Central memory CD8-positive, alpha-beta T cell (primary cell): ENCODE measurements around the gene OTUB2.

Experiments
- ATAC-seq: fragments of 150-1000 bp; cut with Tn5 transposase; replicated peaks from 2 replicates; pipeline ENCODE4 v1.10.0; 2022; ENCODE audit warnings: mild to moderate bottlenecking, moderate FRiP score, moderate number of reproducible peaks; ENCODE audit not compliant: poor library complexity, severe bottlenecking; ENCODE audit errors: extremely low read depth
- DNase-seq, 2 donors: peaks; one replicate each; pipeline ENCODE4 v3.0.0; 2021; ENCODE audit warnings: low spot score in 2 of 2
- H3K27ac Mint-ChIP-seq: one replicate; pipeline ENCODE4 v1.8.0; 2022; ENCODE audit warnings: low read depth, mild to moderate bottlenecking, moderate library complexity, mixed read lengths
- H3K27me3 Mint-ChIP-seq: one replicate; pipeline ENCODE4 v1.8.0; 2022; ENCODE audit warnings: mixed read lengths
- H3K36me3 Mint-ChIP-seq: one replicate; pipeline ENCODE4 v1.8.0; 2022; ENCODE audit warnings: mild to moderate bottlenecking, moderate library complexity, mixed read lengths; ENCODE audit not compliant: insufficient read depth
- H3K4me1 Mint-ChIP-seq: one replicate; pipeline ENCODE4 v1.8.0; 2022; ENCODE audit warnings: mixed read lengths
- H3K4me3 Mint-ChIP-seq: one replicate; pipeline ENCODE4 v1.8.0; 2022; ENCODE audit warnings: mild to moderate bottlenecking, moderate library complexity, mixed read lengths
- H3K9me3 Mint-ChIP-seq: one replicate; pipeline ENCODE4 v1.8.0; 2022; ENCODE audit warnings: mixed read lengths

The OTUB2 gene

DNA sequence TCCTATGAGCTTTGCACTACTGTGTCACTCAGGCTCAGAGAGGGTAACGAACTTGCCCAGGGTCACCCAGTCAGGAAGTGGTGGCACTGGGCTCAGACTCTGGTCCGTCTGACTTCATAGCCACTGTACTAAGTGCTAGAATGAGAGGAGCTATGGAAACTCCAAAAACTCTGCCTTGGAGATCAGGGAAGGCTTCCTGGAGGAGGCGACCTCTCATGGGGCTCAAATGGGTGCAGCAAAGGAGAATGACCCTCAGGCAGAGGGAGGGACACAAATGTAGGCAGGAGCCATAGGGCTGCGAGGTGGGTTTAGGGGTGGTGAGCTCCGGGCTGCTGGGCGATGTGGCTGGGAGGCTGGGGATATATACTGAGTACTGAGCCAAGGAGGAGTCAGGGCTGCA lies 25.9 kb upstream of the OTUB2 start:
- no peak for ATAC-seq
- no peaks in the 10 kb centered on the region for H3K9me3 Mint-ChIP-seq
- no peaks in the 10 kb centered on the region for H3K4me1 Mint-ChIP-seq
- H3K36me3 Mint-ChIP-seq, result no peaks in the 10 kb centered on the region
- no peak overlapping the region for H3K27ac Mint-ChIP-seq
- H3K27me3 Mint-ChIP-seq, result peaks cover 9% of the 10 kb centered on the region
- H3K4me3 Mint-ChIP-seq, result no peak overlapping the region
- no peak for DNase-seq

DNA sequence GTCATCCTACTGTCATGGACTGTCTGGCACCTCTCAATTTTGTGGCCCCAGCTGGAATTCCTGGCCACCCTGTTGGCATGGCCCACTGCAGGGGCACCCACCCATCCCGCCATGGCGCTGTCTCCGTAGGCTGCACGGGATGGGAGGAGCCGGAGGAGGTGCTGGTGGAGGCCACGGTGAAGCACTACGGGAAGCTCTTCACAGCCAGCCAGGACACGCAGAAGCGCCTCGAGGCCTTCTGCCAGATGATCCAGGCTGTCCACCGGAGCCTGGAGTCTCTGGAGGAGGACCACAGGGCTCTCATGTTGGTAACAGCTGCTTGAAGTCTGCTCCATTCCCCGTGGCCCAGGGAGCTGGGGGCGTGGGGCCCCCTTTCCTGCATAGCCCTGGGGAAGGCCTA lies 25.1 kb upstream of the OTUB2 start:
- H3K27me3 Mint-ChIP-seq, result peaks cover 14% of the 10 kb centered on the region
- H3K4me1 Mint-ChIP-seq, result no peaks in the 10 kb centered on the region
- H3K36me3 Mint-ChIP-seq, result no peaks in the 10 kb centered on the region
- no peak overlapping the region for H3K4me3 Mint-ChIP-seq
- DNase-seq (no peak), ATAC-seq (no peak)
- H3K27ac Mint-ChIP-seq, result no peak overlapping the region
- no peaks in the 10 kb centered on the region for H3K9me3 Mint-ChIP-seq

DNA sequence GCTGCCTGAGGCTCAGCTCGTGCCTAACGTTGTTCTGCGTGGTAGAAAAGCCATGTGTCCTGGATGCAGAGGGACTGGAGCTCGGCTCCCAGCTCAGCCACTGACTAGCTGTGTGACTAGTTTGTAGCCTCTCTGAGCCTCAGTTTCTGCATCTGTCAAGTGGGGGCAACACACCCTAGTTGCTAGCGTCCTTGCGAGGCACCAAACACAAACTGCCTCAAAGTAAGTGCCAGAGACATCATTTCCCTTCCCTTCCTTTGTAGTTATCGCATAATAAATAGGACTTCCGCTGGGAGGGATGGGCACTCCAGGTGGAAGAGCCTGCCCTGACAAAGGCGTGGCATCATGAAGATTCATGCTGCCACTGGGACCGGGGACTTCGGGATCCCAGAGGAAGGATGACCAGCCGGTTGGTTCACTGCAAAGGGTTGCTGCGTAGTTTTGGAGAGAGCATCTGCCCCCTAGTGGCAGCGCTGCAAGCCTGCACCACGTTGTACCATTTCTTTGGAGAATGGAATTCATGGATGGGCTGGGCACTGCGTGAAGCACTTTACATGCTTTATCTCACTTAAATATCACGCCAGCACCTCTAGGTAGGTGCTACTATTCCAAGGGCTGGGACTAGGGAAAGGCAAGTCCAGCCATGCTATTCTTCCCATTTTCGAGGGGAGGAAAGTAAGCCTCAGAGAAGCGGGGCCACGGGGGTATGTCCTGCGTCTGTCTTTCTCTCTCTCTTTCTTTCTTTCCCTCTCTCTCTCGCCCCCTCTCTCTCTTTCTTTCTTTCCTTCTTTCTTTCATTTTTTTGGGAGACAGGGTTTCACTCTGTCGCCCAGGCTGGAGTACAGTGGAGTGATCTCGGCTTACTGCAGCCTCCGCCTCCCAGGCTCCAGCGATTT lies 24.4 kb upstream of the OTUB2 start:
- ATAC-seq, result peak; percentile 58
- H3K4me3 Mint-ChIP-seq, result no peak overlapping the region
- peak; percentile 39 to 40 for DNase-seq
- H3K27me3 Mint-ChIP-seq, result peaks cover 14% of the 10 kb centered on the region
- H3K27ac Mint-ChIP-seq, result no peak overlapping the region
- H3K4me1 Mint-ChIP-seq, result no peaks in the 10 kb centered on the region
- no peaks in the 10 kb centered on the region for H3K36me3 Mint-ChIP-seq
- H3K9me3 Mint-ChIP-seq, result no peaks in the 10 kb centered on the region

DNA sequence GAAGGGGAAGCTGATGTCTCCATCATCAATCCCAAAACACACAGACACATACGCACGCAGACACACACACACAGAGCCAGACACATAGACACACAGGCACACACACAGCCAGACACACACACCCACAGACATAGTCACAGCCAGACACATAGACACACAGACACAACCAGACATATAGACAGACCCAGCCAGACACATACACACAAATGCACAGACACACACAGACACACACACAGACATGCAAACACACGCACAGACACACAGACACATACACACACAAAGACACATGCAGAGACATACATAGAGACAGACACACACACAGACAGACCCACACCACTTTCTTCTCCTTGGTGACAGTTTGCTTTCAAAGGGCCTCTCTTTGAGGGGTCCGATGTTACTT lies 22.7 kb upstream of the OTUB2 start:
- DNase-seq (no peak), ATAC-seq (no peak)

DNA sequence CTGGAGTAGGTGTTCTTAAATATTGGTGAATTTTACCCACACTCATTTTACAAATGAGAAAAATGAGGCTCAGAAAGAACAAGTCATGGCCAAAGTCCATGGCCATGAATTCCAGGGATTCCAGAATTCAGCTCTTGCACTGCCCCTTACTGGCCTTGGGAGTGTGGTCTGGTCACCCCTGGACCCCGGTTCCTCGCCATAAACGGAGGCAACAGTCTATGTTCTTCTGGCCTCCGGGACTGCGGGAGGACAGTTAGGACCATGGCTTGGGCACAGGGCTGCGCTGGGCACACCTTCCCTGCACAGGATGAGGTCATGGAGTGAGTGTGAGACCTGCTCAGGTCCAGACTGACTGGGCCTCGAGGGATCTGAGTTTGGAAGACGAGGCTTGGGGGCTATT lies 22.1 kb upstream of the OTUB2 start:
- H3K4me3 Mint-ChIP-seq, result no peak overlapping the region
- peaks cover 14% of the 10 kb centered on the region for H3K27me3 Mint-ChIP-seq
- H3K4me1 Mint-ChIP-seq, result peaks cover 6% of the 10 kb centered on the region
- no peak for DNase-seq
- ATAC-seq, result no peak
- no peaks in the 10 kb centered on the region for H3K9me3 Mint-ChIP-seq
- peaks cover 3% of the 10 kb centered on the region for H3K36me3 Mint-ChIP-seq
- H3K27ac Mint-ChIP-seq, result no peak overlapping the region

More for the DNA sequence above, 22.7 kb upstream of the OTUB2 start:
- H3K4me1 Mint-ChIP-seq, result peaks cover 6% of the 10 kb centered on the region
- peaks cover 14% of the 10 kb centered on the region for H3K27me3 Mint-ChIP-seq
- no peak overlapping the region for H3K4me3 Mint-ChIP-seq
- H3K27ac Mint-ChIP-seq, result no peak overlapping the region
- H3K9me3 Mint-ChIP-seq, result no peaks in the 10 kb centered on the region
- peaks cover 3% of the 10 kb centered on the region for H3K36me3 Mint-ChIP-seq

DNA sequence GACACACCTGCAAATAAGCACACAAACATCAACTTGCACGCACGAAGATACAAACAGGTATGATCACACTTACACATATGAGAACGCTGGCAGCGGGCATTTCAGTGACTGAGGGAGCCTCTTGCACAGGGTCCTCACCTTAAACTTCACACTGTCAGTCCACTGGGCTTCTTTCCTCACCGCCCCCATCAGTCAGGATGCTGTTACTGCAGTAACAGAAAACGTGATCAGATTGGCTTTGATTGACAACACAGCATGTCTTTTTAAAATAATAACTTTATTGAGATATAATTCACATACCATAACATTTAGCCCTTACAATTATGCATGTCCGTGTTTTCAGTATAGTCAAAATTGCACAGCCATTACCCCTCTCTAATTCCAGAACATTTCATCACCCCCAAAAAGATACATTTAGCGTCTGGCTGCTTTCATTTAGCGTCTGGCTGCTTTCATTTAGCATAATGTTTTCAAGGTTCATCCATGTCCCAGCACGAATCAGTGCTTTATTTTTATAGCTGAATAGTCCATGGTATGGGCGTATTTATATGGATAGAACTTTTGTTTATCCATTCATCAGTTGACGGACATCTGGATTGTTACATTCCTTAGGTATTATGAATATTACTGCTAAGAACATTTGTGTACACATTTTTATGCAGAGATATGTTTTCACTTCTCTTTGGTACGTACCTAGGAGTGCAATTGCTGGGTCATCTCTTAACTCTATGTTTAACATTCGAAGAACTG lies 20.6 kb upstream of the OTUB2 start:
- DNase-seq, result no peak
- Mint-ChIP-seq H3K4me3 (no peak overlapping the region), H3K9me3 (no peaks in the 10 kb centered on the region), H3K36me3 (peaks cover 3% of the 10 kb centered on the region), H3K27ac (no peak overlapping the region), H3K27me3 (peaks cover 29% of the 10 kb centered on the region), H3K4me1 (peaks cover 20% of the 10 kb centered on the region)
- no peak for ATAC-seq

DNA sequence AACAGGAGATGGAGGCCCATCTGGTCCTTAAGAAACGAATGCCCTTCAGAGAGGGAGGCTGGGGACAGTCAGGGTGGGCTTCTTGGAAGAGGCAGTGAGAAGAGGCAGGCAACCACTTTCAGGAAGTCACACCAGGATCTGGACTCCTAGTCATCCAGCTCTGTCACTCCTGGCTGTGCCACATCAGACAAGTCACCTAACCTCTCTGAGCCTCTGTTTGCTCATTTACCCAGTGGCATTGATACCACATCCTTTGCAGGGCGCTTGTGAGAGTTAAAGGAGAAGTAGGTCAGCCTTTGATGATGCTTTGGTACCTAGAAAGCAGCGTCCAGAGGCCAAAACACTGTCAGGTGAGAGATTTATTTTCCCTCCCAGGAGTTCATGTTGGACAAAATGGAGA lies 17.9 kb upstream of the OTUB2 start:
- Mint-ChIP-seq H3K4me1 (peaks cover 41% of the 10 kb centered on the region), H3K4me3 (no peak overlapping the region), H3K9me3 (no peaks in the 10 kb centered on the region), H3K36me3 (peaks cover 3% of the 10 kb centered on the region), H3K27ac (no peak overlapping the region), H3K27me3 (peaks cover 36% of the 10 kb centered on the region)
- DNase-seq, result no peak
- no peak for ATAC-seq

DNA sequence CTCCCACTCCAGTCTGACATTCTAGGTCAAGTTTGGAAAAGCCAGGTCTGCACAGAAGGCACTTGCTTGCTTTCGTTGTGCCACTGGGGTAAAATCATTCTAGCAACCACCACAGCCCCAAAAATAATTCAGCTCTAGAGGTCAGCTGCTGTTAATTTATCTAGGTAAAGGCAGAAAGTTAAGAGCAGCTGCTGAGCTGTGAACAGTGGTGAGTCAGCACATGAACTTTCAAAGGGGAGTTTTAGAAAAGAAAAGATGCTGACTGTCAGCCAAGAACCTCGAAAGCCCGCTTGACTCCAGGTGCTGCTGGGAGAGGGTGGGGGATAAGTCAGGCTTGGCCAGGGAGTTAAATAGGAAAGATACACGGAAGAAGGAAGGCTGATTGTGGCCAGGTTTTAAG lies 16.4 kb upstream of the OTUB2 start:
- no peak overlapping the region for H3K4me3 Mint-ChIP-seq
- ATAC-seq, result no peak
- DNase-seq, result no peak
- H3K36me3 Mint-ChIP-seq, result peaks cover 3% of the 10 kb centered on the region
- H3K27ac Mint-ChIP-seq, result peak overlapping the region; percentile 32
- H3K27me3 Mint-ChIP-seq, result peaks cover 32% of the 10 kb centered on the region
- H3K4me1 Mint-ChIP-seq, result peaks cover 41% of the 10 kb centered on the region
- no peaks in the 10 kb centered on the region for H3K9me3 Mint-ChIP-seq

DNA sequence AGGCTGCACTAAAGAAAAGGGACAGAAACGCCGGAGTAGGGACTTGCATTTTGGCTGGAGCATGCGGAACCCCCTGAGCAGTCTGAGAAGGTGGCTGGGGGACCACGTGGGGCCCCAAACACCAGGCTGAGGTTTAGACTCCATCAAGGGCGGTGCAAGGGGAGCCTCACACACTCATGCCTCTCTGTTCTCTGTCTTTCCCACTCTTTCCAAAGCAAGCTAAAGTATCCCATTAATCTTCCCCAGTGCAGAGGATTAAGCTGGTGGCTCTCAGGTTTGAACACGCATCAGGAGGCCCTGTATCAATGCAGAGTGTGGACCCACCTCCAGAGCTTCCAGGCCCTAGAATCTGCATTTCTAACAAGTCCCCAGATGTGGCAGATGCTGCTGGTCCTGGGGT lies 15.5 kb upstream of the OTUB2 start:
- H3K4me1 Mint-ChIP-seq, result peaks cover 41% of the 10 kb centered on the region
- ATAC-seq, result no peak
- peak overlapping the region; percentile 32 for H3K27ac Mint-ChIP-seq
- peaks cover 24% of the 10 kb centered on the region for H3K27me3 Mint-ChIP-seq
- DNase-seq, result no peak
- no peaks in the 10 kb centered on the region for H3K9me3 Mint-ChIP-seq
- H3K4me3 Mint-ChIP-seq, result no peak overlapping the region
- H3K36me3 Mint-ChIP-seq, result peaks cover 3% of the 10 kb centered on the region

DNA sequence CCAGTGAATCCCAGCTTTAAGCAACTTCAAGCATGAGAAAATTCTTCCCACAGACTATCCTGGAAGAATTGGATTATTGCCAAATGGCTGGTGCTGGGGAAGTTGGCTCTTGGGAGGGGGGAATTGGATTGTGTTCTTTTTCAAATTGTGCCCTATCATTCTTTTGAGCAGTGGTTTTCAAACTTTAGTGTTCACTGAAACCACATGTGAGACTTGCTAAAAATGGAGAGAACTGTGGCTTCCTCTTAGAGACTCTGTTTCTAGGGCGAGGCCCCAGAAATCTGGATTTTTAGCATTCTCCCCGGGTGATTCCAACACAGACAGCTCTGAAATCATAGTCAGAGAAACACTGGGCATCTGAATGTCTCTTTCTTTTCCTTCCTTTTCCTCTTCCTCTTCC lies 14.3 kb upstream of the OTUB2 start:
- Mint-ChIP-seq H3K36me3 (peaks cover 3% of the 10 kb centered on the region), H3K9me3 (no peaks in the 10 kb centered on the region), H3K27me3 (peaks cover 22% of the 10 kb centered on the region), H3K4me3 (peak overlapping the region; percentile 61), H3K27ac (peak overlapping the region; percentile 91), H3K4me1 (peaks cover 41% of the 10 kb centered on the region)
- ATAC-seq (peak; percentile 94), DNase-seq (peak in 1 of 2 donors; percentile 43)

DNA sequence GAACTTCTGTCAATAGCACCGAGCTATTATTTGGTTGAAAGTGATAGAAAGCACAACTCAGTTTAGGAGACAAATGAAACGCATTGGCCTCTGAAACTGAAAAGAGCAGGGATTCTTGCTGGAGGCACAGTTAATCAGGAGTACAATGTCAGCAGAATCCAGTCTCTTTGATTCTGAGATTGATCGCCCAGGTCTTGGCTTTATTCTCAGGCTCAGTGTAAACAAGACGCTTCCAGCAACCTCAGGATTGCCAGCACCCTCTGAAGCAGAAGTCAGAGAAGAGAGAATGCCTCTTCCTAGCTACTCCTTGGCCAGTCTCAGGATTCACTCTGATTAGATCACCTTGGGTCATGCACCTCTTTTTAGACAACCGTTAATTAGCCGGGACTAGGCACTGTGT lies 11.8 kb upstream of the OTUB2 start:
- no peaks in the 10 kb centered on the region for H3K9me3 Mint-ChIP-seq
- no peak overlapping the region for H3K4me3 Mint-ChIP-seq
- peaks cover 33% of the 10 kb centered on the region for H3K27me3 Mint-ChIP-seq
- DNase-seq, result no peak
- H3K36me3 Mint-ChIP-seq, result no peaks in the 10 kb centered on the region
- no peak overlapping the region for H3K27ac Mint-ChIP-seq
- no peak for ATAC-seq
- H3K4me1 Mint-ChIP-seq, result peaks cover 32% of the 10 kb centered on the region

DNA sequence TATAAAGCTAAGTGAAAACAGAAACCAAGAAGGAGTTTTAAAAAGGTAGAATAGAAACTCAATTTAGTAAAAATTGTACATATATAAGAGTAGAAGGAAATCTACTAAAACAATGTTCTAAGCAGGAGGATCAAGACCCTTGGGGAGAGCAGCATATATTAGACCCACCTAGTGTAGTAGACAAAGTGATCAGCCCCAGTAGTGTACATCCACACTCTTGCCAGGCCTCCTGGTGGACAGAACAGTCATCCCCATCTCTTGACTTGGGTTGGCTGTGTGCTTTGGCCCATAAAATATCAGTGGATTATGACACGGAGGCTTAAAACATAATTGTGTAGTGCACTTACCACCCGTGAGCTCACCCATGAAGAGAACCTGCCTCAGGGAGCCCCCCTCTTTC lies 10.9 kb upstream of the OTUB2 start:
- DNase-seq (no peak), ATAC-seq (no peak)
- Mint-ChIP-seq H3K27ac (no peak overlapping the region), H3K36me3 (no peaks in the 10 kb centered on the region), H3K27me3 (peaks cover 24% of the 10 kb centered on the region), H3K9me3 (no peaks in the 10 kb centered on the region), H3K4me3 (no peak overlapping the region), H3K4me1 (peaks cover 24% of the 10 kb centered on the region)

DNA sequence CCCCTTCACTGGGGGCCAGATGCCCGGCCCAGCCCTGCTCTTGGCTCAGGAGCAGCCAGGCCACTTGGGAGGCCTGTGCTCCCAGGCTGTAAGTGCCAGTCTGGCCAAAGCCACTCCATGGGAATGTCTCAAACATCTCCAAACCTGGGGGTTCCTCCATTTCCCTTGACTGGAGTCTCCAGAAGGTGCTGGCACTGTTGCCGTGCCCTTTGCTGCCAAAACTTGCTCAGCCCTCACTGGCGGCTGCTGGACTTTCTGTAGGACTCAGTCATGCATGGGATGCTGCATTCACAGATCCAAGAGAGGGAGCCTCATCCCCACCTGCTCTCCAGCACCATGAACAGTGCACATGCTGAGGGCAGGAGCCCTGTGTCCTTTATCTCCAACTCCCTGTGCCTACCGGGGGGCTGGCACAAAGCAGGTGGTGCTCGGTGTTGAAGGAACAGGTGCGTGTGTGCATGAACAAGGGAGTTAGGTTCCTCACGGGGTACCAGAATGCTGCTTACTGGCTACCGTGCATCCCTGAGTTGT lies 9.6 kb upstream of the OTUB2 start:
- Mint-ChIP-seq H3K27ac (no peak overlapping the region), H3K4me3 (no peak overlapping the region), H3K4me1 (peaks cover 11% of the 10 kb centered on the region), H3K27me3 (peaks cover 15% of the 10 kb centered on the region), H3K36me3 (no peaks in the 10 kb centered on the region), H3K9me3 (no peaks in the 10 kb centered on the region)
- DNase-seq, result no peak
- no peak for ATAC-seq
